Muscle layer of colon (tissue), 2 donors: Measurements from ENCODE around the gene HDAC6.

Experiments used
- H3K27ac ChIP-seq: one replicate; pipeline ENCODE4 v1.7.0; 2013; ENCODE audit warnings: low read depth, mild to moderate bottlenecking, low read length, moderate library complexity
- H3K27me3 ChIP-seq, 2 donors: one replicate each; pipeline ENCODE4 v1.7.0; 2013; ENCODE audit warnings: low read length in 2 of 2, mild to moderate bottlenecking in 2 of 2; ENCODE audit not compliant: insufficient read depth in 2 of 2, control insufficient read depth in 1 of 2
- H3K36me3 ChIP-seq: one replicate; pipeline ENCODE4 v1.7.0; 2013; ENCODE audit warnings: mild to moderate bottlenecking, low read length; ENCODE audit not compliant: insufficient read depth
- H3K4me1 ChIP-seq: one replicate; pipeline ENCODE4 v1.7.0; 2013; ENCODE audit warnings: mild to moderate bottlenecking, low read length; ENCODE audit not compliant: insufficient read depth
- H3K4me3 ChIP-seq, 2 donors: one replicate each; pipeline ENCODE4 v1.7.0; 2013; ENCODE audit warnings: low read length in 2 of 2, low read depth in 1 of 2, mild to moderate bottlenecking in 1 of 2, moderate library complexity in 1 of 2
- H3K9ac ChIP-seq: one replicate; pipeline ENCODE4 v1.7.0; 2013; ENCODE audit warnings: low read length
- H3K9me3 ChIP-seq: one replicate; pipeline ENCODE4 v1.7.0; 2013; ENCODE audit warnings: mild to moderate bottlenecking, low read length
- donor health status: abdominal sarcoma.
- donor health status: Adenocarcinoma of cecum.

The HDAC6 gene

GRCh38 chrX:48791063-48791820 is 10.6 kb upstream of the HDAC6 start:
- H3K9me3 ChIP-seq, result no peaks in the 10 kb centered on the region
- no peak overlapping the region for H3K9ac ChIP-seq
- peaks cover 6 to 14% of the 10 kb centered on the region in 2 donors for H3K27me3 ChIP-seq
- H3K27ac ChIP-seq, result no peak overlapping the region
- H3K4me3 ChIP-seq, result no peak overlapping the region
- H3K36me3 ChIP-seq, result no peaks in the 10 kb centered on the region
- no peaks in the 10 kb centered on the region for H3K4me1 ChIP-seq

GRCh38 chrX:48792219-48792618 is 9.6 kb upstream of the HDAC6 start:
- Histone ChIP-seq H3K9me3 (no peaks in the 10 kb centered on the region), H3K27me3 (peaks cover 6 to 8% of the 10 kb centered on the region in 2 donors), H3K27ac (no peak overlapping the region), H3K4me1 (no peaks in the 10 kb centered on the region), H3K4me3 (no peak overlapping the region), H3K36me3 (no peaks in the 10 kb centered on the region), H3K9ac (no peak overlapping the region)

- H3K4me3 ChIP-seq, result no peak overlapping the region
- H3K36me3 ChIP-seq, result no peaks in the 10 kb centered on the region
- peaks cover 4 to 6% of the 10 kb centered on the region in 2 donors for H3K27me3 ChIP-seq
- no peaks in the 10 kb centered on the region for H3K4me1 ChIP-seq
- no peak overlapping the region for H3K27ac ChIP-seq
- no peaks in the 10 kb centered on the region for H3K9me3 ChIP-seq
- H3K9ac ChIP-seq, result no peak overlapping the region
Measured at GRCh38 chrX:48793935-48794334, 7.9 kb upstream of the HDAC6 start.

GRCh38 chrX:48794340-48794910 is 7.4 kb upstream of the HDAC6 start:
- Histone ChIP-seq H3K36me3 (no peaks in the 10 kb centered on the region), H3K9me3 (no peaks in the 10 kb centered on the region), H3K27ac (no peak overlapping the region), H3K4me3 (no peak overlapping the region), H3K9ac (no peak overlapping the region), H3K4me1 (no peaks in the 10 kb centered on the region), H3K27me3 (peaks cover 3 to 6% of the 10 kb centered on the region in 2 donors)

GRCh38 chrX:48794911-48795515 is 6.9 kb upstream of the HDAC6 start:
- no peak overlapping the region for H3K4me3 ChIP-seq
- no peaks in the 10 kb centered on the region for H3K4me1 ChIP-seq
- H3K27me3 ChIP-seq, result peaks cover 0 to 6% of the 10 kb centered on the region in 2 donors
- H3K27ac ChIP-seq, result no peak overlapping the region
- no peaks in the 10 kb centered on the region for H3K36me3 ChIP-seq
- no peak overlapping the region for H3K9ac ChIP-seq
- no peaks in the 10 kb centered on the region for H3K9me3 ChIP-seq

- Histone ChIP-seq H3K36me3 (no peaks in the 10 kb centered on the region), H3K9me3 (no peaks in the 10 kb centered on the region), H3K27me3 (peaks cover 0 to 6% of the 10 kb centered on the region in 2 donors), H3K4me3 (no peak overlapping the region), H3K9ac (no peak overlapping the region), H3K27ac (no peak overlapping the region), H3K4me1 (no peaks in the 10 kb centered on the region)
Measured at GRCh38 chrX:48798318-48798717, 3.5 kb upstream of the HDAC6 start.

- H3K27me3 ChIP-seq, result peaks cover 0 to 4% of the 10 kb centered on the region in 2 donors
- H3K4me3 ChIP-seq, result peak overlapping the region; percentile 37 to 57
- peaks cover 7% of the 10 kb centered on the region for H3K36me3 ChIP-seq
- no peaks in the 10 kb centered on the region for H3K4me1 ChIP-seq
- H3K9ac ChIP-seq, result peak overlapping the region; percentile 34
- H3K9me3 ChIP-seq, result no peaks in the 10 kb centered on the region
- H3K27ac ChIP-seq, result peak overlapping the region; percentile 53
Measured at GRCh38 chrX:48800574-48801279, 1.1 kb upstream of the HDAC6 start.

- Histone ChIP-seq H3K4me3 (peak overlapping the region; percentile 56 to 75), H3K9ac (peak overlapping the region; percentile 57), H3K27ac (peak overlapping the region; percentile 84), H3K36me3 (peaks cover 7% of the 10 kb centered on the region), H3K27me3 (no peaks in the 10 kb centered on the region), H3K4me1 (no peaks in the 10 kb centered on the region), H3K9me3 (no peaks in the 10 kb centered on the region)
Measured at GRCh38 chrX:48802089-48802904, 430 bp downstream of the HDAC6 start.

GRCh38 chrX:48802905-48803200 is 986 bp downstream of the HDAC6 start:
- H3K36me3 ChIP-seq, result peaks cover 7% of the 10 kb centered on the region
- no peaks in the 10 kb centered on the region for H3K4me1 ChIP-seq
- no peaks in the 10 kb centered on the region for H3K27me3 ChIP-seq
- peak overlapping the region; percentile 56 to 75 for H3K4me3 ChIP-seq
- no peaks in the 10 kb centered on the region for H3K9me3 ChIP-seq
- H3K9ac ChIP-seq, result peak overlapping the region; percentile 57
- H3K27ac ChIP-seq, result peak overlapping the region; percentile 61

GRCh38 chrX:48806081-48806480 is 4.2 kb downstream of the HDAC6 start:
- Histone ChIP-seq H3K27ac (no peak overlapping the region), H3K36me3 (peaks cover 12% of the 10 kb centered on the region)

GRCh38 chrX:48813644-48814043 is 11.8 kb downstream of the HDAC6 start:
- no peak overlapping the region for H3K9ac ChIP-seq
- no peaks in the 10 kb centered on the region for H3K9me3 ChIP-seq
- H3K27ac ChIP-seq, result no peak overlapping the region
- H3K27me3 ChIP-seq, result peaks cover 0 to 5% of the 10 kb centered on the region in 2 donors
- H3K36me3 ChIP-seq, result peaks cover 23% of the 10 kb centered on the region
- H3K4me3 ChIP-seq, result no peak overlapping the region
- no peaks in the 10 kb centered on the region for H3K4me1 ChIP-seq

More at GRCh38 chrX:48806081-48806480, 4.2 kb downstream of the HDAC6 start:
- Histone ChIP-seq H3K9me3 (no peaks in the 10 kb centered on the region), H3K4me3 (no peak overlapping the region), H3K9ac (no peak overlapping the region), H3K27me3 (no peaks in the 10 kb centered on the region), H3K4me1 (no peaks in the 10 kb centered on the region)
